GM12878 (cell line): Measurements from ENCODE around the gene CCDC85B. TPM values are rescaled to one million over a fixed set of nuclear protein-coding genes. Genes with fewer than 3 reads are reported as not detected.
A peak's percentile ranks its signal among the peaks of the same experiment; 100 is the strongest.

ENCODE experiments used
- DPF2 ChIP-seq: fragments of 450-650 bp; IDR thresholded peaks from 2 replicates; pipeline ENCODE4 v1.6.1; 2017; ENCODE audit warnings: mild to moderate bottlenecking
- HDAC6 ChIP-seq: fragments of 200-600 bp; sonication (generic); IDR thresholded peaks from one replicate; pipeline ENCODE4 v1.8.0; 2017; ENCODE audit warnings: antibody characterized with exemption; ENCODE audit not compliant: unreplicated experiment
- IRF4 ChIP-seq: IDR thresholded peaks from 2 replicates; pipeline ENCODE4 v1.6.1; 2011; ENCODE audit warnings: low read depth, low read length
- KDM1A ChIP-seq: fragments of 200-600 bp; sonication (generic); IDR thresholded peaks from 2 replicates; pipeline ENCODE4 v1.6.1; 2016; ENCODE audit warnings: borderline replicate concordance
- NFYA ChIP-seq: IDR thresholded peaks from 2 replicates; pipeline ENCODE4 v1.6.1; 2011; ENCODE audit warnings: low read depth, mild to moderate bottlenecking, low read length, improper control_type of control experiment, borderline replicate concordance
- NRF1 ChIP-seq: conservative IDR thresholded peaks from 2 replicates; pipeline ENCODE4 v1.6.1; 2011; ENCODE audit warnings: mild to moderate bottlenecking, low read depth, low read length, improper control_type of control experiment
- PAX8 ChIP-seq: fragments of 450-650 bp; IDR thresholded peaks from 2 replicates; pipeline ENCODE4 v1.6.1; 2017; ENCODE audit warnings: mild to moderate bottlenecking, moderate library complexity
- POU2F2 ChIP-seq: IDR thresholded peaks from 3 replicates; pipeline ENCODE4 v1.6.1; 2011; ENCODE audit warnings: low read depth, mild to moderate bottlenecking, low read length, borderline replicate concordance
- SMAD5 ChIP-seq: IDR thresholded peaks from 2 replicates; pipeline ENCODE4 v1.6.1; 2016; ENCODE audit warnings: antibody characterized with exemption, low read depth
- SREBF1 ChIP-seq: IDR thresholded peaks from 2 replicates; pipeline ENCODE4 v1.6.1; 2012; ENCODE audit warnings: mild to moderate bottlenecking, low read length
- ZNF207 ChIP-seq: fragments of 450-650 bp; IDR thresholded peaks from 2 replicates; pipeline ENCODE4 v1.6.1; 2014; ENCODE audit warnings: antibody characterized with exemption, mild to moderate bottlenecking, borderline replicate concordance
- ZNF274 ChIP-seq: IDR thresholded peaks from one replicate; pipeline ENCODE4 v1.8.0; 2011; ENCODE audit not compliant: insufficient read length, insufficient read depth
- polyA plus RNA-seq, 11 experiments: library from polyadenylated mRNA; depleted of rRNA in 4 of 11; unstranded in 6 of 11; stranded (reverse) in 5 of 11; fragments of >200 nt; fragmentation: Nextera tagmentation in 4 of 11; fragmentation: Illumina TruSeq in 1 of 11; extraction: Ambion mirVana in 4 of 11; extraction: Trizol in 1 of 11; gene quantifications; 1 replicate in 1 of 11; 2 replicates in 10 of 11; pipeline versions ENCODE4 v1.2.1 to v1.2.3, GENCODE V29; 2011 to 2016; ENCODE audit warnings: inconsistent platforms in 2 of 11, missing spikeins in 2 of 11, low read depth in 1 of 11
- total RNA-seq, 4 experiments: library from RNA; depleted of rRNA in 3 of 4; stranded (reverse); fragments of >200 nt in 3 of 4; fragmentation: Illumina TruSeq in 1 of 4; extraction: Trizol in 1 of 4; gene quantifications; 2 replicates each; pipeline versions ENCODE4 v1.2.1 to v1.2.3, GENCODE V29; 2013 to 2021
- TF ChIP-seq, protein P1 (sequence below): fragments of 450-650 bp; formaldehyde crosslinking; IDR thresholded peaks from 2 replicates; pipeline ENCODE4 v1.4.0; 2020; ENCODE audit warnings: mild to moderate bottlenecking, moderate library complexity
- TF ChIP-seq, protein P2 (sequence below): fragments of 450-650 bp; conservative IDR thresholded peaks from 2 replicates; pipeline ENCODE4 v1.6.1; 2017; ENCODE audit warnings: mild to moderate bottlenecking, moderate library complexity
- TF ChIP-seq, protein P3 (sequence below): fragments of 450-650 bp; IDR thresholded peaks from 2 replicates; pipeline ENCODE4 v1.6.1; 2016; ENCODE audit warnings: mild to moderate bottlenecking
- TF ChIP-seq, protein P4 (sequence below): fragments of 450-650 bp; IDR thresholded peaks from 2 replicates; pipeline ENCODE4 v1.6.1; 2017; ENCODE audit warnings: mild to moderate bottlenecking, moderate library complexity
- TF ChIP-seq, protein P5 (sequence below): IDR thresholded peaks from 2 replicates; pipeline ENCODE4 v1.6.1; 2011; ENCODE audit warnings: borderline replicate concordance, low read depth, mild to moderate bottlenecking, moderate library complexity, low read length; ENCODE audit not compliant: insufficient read depth, poor library complexity, severe bottlenecking

Gene CCDC85B
- total and polyA plus RNA-seq, 10 of the 15 experiments (the other 5 are each of a cell fraction or from before 2014, with no cell fraction given) = 0.32 to 114 (median 49.5) TPM

DNA sequence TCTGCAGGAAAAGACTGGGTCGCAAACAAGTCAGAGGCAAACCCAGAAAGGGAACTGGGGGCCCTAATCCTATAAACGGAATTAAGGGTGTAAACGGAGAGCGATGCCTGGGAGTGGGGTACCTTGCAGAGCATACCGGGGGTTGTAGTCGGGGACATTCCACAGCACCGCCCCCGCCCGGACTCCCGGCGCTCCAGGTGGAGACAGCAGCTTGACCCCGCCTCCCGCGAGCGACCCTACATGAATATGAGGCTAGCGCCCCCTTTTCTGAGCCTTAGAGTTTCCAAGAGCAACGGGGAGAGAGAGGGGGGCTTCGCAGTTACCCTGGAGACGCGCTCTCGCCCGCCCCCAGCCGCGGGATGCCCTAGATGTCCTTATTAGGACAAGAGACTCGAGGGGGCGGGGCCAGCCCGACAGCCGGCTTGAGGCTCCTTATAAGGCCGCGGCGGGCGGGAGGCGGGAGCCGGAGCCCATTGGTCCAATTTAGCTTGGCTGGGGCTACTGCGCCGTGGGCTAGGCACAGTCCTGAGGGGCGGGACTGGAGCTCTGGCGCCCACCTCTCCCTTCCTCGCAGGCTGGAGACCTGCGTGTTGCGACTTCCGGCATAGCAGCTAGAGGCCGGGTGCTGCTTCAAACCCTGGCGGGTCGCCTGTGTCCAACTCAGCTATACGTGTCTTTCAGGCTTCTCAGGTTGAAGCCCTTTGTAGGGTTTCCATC lies 31.2 kb upstream of the CCDC85B start (continued):
- TF ChIP-seq, protein P1, sequence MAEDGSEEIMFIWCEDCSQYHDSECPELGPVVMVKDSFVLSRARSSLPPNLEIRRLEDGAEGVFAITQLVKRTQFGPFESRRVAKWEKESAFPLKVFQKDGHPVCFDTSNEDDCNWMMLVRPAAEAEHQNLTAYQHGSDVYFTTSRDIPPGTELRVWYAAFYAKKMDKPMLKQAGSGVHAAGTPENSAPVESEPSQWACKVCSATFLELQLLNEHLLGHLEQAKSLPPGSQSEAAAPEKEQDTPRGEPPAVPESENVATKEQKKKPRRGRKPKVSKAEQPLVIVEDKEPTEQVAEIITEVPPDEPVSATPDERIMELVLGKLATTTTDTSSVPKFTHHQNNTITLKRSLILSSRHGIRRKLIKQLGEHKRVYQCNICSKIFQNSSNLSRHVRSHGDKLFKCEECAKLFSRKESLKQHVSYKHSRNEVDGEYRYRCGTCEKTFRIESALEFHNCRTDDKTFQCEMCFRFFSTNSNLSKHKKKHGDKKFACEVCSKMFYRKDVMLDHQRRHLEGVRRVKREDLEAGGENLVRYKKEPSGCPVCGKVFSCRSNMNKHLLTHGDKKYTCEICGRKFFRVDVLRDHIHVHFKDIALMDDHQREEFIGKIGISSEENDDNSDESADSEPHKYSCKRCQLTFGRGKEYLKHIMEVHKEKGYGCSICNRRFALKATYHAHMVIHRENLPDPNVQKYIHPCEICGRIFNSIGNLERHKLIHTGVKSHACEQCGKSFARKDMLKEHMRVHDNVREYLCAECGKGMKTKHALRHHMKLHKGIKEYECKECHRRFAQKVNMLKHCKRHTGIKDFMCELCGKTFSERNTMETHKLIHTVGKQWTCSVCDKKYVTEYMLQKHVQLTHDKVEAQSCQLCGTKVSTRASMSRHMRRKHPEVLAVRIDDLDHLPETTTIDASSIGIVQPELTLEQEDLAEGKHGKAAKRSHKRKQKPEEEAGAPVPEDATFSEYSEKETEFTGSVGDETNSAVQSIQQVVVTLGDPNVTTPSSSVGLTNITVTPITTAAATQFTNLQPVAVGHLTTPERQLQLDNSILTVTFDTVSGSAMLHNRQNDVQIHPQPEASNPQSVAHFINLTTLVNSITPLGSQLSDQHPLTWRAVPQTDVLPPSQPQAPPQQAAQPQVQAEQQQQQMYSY (CRISPR knock-in tag) = no peak
- TF ChIP-seq HDAC6 (no peak), ZNF207 (peak; percentile 7; the same call in 1 of the 2 replicates), SMAD5 (peak; percentile 91), ZNF274 (no peak), POU2F2 (peak; percentile 81; the same call in 2 of the 3 replicates), PAX8 (no peak), DPF2 (no peak), NRF1 (no peak), NFYA (no peak), SREBF1 (no peak), KDM1A (no peak), IRF4 (no peak)
- TF ChIP-seq, protein P2, sequence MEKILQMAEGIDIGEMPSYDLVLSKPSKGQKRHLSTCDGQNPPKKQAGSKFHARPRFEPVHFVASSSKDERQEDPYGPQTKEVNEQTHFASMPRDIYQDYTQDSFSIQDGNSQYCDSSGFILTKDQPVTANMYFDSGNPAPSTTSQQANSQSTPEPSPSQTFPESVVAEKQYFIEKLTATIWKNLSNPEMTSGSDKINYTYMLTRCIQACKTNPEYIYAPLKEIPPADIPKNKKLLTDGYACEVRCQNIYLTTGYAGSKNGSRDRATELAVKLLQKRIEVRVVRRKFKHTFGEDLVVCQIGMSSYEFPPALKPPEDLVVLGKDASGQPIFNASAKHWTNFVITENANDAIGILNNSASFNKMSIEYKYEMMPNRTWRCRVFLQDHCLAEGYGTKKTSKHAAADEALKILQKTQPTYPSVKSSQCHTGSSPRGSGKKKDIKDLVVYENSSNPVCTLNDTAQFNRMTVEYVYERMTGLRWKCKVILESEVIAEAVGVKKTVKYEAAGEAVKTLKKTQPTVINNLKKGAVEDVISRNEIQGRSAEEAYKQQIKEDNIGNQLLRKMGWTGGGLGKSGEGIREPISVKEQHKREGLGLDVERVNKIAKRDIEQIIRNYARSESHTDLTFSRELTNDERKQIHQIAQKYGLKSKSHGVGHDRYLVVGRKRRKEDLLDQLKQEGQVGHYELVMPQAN = peak; percentile 35
- TF ChIP-seq, protein P3, sequence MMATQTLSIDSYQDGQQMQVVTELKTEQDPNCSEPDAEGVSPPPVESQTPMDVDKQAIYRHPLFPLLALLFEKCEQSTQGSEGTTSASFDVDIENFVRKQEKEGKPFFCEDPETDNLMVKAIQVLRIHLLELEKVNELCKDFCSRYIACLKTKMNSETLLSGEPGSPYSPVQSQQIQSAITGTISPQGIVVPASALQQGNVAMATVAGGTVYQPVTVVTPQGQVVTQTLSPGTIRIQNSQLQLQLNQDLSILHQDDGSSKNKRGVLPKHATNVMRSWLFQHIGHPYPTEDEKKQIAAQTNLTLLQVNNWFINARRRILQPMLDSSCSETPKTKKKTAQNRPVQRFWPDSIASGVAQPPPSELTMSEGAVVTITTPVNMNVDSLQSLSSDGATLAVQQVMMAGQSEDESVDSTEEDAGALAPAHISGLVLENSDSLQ = 0 out of 2 replicates have a peak, but pooled peaks have one; percentile 15
- TF ChIP-seq, protein P4, sequence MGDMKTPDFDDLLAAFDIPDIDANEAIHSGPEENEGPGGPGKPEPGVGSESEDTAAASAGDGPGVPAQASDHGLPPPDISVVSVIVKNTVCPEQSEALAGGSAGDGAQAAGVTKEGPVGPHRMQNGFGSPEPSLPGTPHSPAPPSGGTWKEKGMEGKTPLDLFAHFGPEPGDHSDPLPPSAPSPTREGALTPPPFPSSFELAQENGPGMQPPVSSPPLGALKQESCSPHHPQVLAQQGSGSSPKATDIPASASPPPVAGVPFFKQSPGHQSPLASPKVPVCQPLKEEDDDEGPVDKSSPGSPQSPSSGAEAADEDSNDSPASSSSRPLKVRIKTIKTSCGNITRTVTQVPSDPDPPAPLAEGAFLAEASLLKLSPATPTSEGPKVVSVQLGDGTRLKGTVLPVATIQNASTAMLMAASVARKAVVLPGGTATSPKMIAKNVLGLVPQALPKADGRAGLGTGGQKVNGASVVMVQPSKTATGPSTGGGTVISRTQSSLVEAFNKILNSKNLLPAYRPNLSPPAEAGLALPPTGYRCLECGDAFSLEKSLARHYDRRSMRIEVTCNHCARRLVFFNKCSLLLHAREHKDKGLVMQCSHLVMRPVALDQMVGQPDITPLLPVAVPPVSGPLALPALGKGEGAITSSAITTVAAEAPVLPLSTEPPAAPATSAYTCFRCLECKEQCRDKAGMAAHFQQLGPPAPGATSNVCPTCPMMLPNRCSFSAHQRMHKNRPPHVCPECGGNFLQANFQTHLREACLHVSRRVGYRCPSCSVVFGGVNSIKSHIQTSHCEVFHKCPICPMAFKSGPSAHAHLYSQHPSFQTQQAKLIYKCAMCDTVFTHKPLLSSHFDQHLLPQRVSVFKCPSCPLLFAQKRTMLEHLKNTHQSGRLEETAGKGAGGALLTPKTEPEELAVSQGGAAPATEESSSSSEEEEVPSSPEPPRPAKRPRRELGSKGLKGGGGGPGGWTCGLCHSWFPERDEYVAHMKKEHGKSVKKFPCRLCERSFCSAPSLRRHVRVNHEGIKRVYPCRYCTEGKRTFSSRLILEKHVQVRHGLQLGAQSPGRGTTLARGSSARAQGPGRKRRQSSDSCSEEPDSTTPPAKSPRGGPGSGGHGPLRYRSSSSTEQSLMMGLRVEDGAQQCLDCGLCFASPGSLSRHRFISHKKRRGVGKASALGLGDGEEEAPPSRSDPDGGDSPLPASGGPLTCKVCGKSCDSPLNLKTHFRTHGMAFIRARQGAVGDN = no peak; the same call in 1 of the 2 replicates
- TF ChIP-seq, protein P5, sequence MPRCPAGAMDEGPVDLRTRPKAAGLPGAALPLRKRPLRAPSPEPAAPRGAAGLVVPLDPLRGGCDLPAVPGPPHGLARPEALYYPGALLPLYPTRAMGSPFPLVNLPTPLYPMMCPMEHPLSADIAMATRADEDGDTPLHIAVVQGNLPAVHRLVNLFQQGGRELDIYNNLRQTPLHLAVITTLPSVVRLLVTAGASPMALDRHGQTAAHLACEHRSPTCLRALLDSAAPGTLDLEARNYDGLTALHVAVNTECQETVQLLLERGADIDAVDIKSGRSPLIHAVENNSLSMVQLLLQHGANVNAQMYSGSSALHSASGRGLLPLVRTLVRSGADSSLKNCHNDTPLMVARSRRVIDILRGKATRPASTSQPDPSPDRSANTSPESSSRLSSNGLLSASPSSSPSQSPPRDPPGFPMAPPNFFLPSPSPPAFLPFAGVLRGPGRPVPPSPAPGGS = no peak
